GM21825 (cell line): ENCODE measurements around the gene OGG1.

Experiments
- ATAC-seq: cut with Tn5 transposase; IDR thresholded peaks from one replicate; pipeline ENCODE4 v1.9.1; 2021; ENCODE audit warnings: mild to moderate bottlenecking, moderate library complexity; ENCODE audit not compliant: unreplicated experiment

Gene OGG1

DNA sequence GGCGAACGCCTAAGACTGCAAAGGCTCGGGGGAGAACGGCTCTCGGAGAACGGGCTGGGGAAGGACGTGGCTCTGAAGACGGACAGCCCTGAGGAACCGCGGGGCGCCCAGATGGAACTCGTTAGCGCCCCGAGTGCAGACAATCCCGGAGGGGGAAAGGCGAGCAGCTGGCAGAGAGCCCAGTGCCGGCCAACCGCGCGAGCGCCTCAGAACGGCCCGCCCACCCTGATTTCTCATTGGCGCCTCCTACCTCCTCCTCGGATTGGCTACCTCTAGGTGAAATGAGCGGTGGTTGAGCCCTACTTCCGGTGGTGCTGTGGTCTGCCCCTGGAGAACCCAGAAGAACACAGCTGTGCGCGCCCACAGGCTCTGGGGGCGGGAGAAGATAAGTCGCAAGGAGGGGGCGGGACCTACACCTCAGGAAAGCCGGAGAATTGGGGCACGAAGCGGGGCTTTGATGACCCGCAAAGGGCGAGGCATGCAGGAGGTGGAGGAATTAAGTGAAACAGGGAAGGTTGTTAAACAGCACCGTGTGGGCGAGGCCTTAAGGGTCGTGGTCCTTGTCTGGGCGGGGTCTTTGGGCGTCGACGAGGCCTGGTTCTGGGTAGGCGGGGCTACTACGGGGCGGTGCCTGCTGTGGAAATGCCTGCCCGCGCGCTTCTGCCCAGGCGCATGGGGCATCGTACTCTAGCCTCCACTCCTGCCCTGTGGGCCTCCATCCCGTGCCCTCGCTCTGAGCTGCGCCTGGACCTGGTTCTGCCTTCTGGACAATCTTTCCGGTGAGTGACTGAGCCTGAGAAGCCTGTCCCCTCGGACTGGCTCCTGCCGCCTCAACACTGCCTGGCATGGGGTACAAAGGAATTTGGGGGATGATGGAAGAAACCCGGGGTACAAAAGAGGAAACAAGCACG lies at the start of gene OGG1:
Gene OGG1, plus strand, starts transcription at position 308 of the 911 bp plus-strand sequence. Its CDS starts 335 bp downstream, at position 643.
- ATAC-seq = peak; percentile 90

DNA sequence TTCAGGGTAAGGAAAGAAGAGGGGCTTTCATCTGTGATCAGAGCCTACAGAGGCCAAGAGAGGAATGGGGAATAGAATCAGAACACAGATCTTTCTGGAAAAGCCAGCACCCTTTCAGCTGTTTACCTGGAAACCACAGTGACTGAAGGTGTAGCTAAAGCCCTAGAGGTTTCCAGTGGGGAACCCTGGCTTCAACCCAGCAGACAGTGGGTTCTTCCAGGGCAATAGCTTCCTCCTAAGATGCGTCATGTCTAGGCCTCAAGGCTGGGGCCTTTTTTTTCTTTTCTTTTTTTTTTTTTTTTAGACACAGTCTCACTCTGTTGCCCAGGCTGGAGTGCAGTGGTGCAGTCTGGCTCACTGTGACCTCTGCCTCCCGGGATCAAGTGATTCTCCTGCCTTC lies 49.2 kb upstream of the OGG1 start:
- ATAC-seq = no peak

DNA sequence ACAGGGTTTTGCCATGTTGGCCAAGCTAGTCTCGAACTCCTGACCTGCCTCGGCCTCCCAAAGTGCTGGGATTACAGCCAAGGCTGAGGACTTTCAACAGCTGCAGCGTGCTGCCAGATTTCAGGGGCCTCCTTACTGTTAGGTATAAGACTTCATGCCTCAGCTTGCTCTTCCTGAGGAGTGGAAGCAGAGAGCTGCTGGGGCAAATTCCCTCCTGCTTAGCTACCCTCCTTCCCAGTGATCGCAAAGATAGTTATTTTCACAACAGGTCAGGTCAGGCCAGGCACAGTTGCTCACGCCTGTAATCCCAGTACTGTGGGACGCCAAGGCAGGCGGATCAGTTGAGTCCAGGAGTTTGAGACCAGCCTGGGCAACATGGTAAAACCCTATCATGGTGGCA lies 48.7 kb upstream of the OGG1 start:
- ATAC-seq = no peak

DNA sequence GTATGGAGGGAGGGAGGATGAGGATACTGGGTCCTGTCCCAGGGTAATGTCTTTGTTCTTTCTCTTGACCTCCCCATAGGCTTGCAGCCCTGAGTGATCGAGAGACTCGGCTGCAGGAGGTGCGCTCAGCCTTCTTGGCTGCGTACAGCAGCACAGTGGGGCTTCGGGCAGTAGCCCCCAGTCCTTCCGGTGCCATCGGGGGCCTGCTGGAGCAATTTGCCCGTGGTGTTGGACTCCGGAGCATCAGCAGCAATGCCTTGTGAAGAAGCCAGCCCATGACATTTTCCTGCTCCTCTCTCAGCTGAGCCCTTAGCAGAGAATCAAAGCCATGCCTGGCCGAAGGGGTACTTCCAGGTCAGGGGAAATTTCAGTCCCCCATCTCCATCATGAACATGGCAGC lies 48.0 kb upstream of the OGG1 start:
- no peak for ATAC-seq

DNA sequence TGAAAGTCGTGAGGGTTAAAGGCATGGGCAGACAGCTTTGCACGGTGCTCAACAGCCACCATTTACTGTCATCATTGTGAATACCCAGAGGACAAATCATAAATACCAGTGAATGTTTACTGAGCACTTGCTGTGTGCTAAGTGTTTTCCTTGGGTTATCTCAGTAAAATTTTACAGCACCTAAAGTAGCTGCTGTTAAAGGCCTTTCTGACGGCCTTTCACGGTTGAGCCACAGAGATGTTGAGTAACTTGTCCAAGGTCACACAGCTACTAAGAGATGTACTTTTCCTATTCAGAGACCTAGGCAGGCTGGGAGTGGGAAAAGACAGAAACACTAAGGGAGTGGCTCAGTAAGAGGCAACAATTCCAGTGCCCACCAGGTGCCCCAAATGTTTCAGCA lies 46.5 kb upstream of the OGG1 start:
- ATAC-seq = no peak

DNA sequence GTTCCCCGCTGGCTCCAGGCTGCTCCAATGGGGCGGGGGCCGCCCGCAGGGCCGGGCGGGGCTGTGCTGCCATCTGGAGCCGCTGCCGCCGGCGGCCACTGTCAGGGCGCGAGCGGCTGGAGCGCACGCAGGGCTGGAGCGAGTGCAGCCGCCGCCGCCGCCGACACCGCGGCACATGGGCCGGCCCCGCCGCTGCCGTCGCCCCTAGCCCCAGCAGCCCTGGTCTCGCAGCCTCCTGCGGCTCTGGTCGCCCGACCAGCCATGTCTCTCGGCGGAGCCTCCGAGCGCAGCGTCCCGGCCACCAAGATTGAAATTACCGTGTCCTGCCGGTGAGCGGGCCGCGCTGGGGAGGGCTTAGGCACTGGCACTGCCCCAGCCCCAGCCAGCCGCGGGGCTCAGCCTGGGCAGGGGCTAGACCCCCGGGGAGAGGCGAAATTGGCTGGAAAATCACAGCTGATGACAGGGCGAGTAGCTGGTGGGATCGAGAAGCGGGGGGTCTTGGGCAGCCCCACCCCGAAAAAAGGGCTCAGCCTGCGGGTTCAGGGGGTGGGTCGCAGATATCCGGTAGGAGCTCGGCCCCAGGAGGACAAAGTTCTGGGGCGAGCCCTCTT lies 45.9 kb upstream of the OGG1 start, which contains the start of gene CPNE9:
Gene CPNE9, plus strand, starts transcription at position 98 of the 611 bp plus-strand sequence. Its CDS starts 164 bp downstream, at position 262.
- ATAC-seq = no peak

DNA sequence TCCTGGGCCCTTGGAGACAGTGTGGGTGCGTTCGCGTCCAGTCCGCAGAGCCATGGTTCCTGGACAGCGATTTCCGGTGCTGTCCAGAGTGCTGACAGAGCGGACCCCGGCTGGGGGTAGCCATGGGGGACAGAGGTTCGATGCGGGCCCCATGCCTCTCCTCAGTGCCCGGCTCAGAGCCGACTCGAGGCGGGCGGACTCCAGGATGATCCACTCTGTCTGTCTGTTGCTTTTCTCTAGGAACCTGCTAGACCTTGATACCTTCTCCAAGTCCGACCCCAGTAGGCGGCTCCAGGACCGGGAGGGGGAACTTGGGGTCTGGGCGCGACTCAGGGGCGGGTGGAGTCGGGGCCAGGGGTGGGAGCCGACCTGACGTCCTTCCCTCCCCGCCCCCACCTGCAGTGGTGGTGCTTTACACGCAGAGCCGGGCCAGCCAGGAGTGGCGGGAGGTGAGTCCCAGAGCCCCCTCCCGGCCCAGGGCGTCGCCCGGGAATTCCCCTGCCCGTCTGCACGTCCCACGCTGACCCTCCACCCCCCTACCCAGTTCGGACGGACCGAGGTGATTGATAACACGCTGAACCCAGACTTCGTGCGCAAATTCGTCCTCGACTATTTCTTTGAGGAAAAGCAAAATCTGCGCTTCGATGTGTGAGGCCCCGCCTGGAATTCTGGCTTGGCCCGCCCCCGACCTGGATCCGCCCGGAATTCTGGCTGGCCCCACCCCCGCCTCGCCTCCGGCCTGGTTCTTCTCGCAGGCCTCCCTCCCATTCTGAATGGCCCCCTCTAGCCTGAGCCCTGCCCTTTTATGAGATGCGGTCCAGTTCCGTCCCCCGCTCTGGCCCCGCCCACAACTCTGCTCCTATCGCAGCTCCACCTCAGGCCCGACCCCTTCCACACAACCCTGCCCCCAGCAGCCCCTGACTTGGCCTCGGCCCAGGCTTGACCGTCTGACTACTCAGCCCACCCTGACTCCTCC lies 45.1 kb upstream of the OGG1 start:
- no peak for ATAC-seq

DNA sequence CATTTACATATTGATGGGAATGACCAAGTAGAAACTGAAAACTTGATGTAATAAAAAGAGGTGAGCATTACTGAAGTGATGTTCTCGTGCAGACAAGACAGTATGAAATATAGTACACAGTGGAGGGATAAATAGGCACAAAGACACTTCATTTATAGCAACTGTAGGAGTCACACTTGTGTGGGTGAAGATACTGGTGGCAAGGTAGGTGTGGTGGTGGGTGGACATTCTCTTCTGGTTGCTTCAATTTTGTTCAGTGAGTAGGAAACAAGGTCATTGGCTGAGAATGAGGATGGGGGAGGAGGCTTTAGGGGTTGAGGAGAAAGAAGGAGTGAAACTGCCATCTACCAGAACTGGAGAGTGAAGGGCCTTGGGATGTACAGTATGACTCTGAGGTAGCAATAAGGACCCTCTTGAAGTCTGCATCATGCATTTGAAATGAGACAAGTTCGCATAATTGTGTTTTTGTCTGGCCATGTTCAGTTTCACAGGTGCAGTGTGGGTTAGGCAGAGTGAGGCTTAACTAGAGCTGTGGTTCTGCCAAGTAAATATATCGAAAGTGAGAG lies 39.5 kb upstream of the OGG1 start:
- no peak for ATAC-seq

DNA sequence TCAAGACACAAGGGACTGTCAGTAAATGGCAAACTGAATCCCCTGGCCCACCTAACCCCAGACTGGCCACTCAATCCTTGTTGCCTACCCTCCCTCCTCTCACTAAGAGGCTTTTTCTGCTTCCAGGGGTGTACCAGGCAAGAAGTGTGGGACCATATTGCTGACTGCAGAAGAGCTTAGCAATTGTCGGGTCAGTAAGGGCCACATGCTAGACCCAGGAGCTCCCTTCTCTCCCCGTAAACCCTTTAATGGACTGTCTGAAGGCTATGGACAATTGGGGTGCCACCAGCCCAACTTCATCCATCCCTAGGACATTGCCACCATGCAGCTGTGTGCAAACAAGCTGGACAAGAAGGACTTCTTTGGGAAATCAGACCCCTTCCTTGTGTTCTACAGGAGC lies 37.3 kb upstream of the OGG1 start:
- no peak for ATAC-seq

DNA sequence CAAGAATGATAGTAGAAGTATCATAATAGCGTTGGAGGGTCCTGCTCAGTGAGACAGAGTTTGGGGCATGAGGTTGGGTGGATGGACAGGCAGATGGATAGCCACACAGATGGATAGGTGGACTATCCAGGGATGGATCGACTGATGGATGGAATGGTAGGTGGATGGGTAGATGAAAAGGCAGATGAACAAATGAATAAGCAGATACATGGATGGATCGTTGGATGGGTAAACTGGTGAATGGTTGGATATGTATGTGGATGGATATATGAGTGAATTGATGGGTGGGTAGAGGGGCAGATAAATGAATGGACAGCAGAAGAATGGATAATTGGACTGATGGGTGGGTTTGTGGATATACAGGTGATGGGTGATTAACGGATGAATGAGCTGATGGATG lies 36.6 kb upstream of the OGG1 start:
- no peak for ATAC-seq

DNA sequence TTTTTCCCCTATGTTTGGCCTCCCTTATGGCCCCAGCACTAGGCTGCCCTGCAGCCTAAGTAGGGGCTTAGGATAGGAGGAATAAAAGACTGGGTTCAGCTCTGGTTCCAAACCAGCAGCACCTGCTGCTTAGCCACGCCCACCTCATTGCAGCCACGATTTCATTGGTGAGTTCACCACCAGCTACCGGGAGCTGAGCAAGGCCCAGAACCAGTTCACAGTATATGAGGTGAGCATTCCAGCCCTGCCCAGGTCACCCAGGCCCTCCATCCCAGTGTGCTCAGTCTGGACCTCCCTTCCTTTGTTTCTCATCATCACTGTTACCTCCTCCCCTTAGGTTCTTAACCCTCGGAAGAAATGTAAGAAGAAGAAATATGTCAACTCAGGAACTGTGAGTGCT lies 34.6 kb upstream of the OGG1 start:
- ATAC-seq = no peak

DNA sequence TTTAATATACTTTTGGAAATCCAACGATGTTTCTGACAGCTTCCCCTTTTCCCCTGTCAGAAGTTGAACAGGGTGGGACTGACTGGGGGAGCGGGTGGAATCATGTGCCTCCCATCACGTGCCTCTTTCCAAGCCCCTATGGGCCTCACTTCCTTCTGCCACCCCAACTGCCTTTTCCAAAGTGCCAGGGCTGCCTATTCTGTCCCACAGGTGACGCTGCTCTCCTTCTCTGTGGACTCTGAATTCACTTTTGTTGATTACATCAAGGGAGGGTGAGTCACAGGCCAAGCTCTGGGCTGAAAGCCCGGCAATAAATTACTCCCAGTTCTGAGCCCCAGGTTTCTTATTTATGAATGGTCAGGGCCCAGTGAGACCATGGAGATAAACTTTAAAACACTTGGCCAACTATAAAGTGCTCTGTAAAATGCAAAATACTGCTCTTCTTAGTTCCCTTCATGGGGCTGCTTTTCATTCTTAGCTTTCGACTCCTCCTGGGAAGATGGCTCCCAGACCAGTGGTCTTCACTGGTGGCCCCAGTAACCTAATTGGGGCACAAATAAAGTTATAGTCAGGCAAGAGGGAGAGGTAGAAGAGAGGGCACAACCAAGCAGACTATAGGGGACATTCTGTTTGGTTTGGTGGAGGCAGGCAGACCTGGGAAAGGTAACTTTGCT lies 33.9 kb upstream of the OGG1 start:
- ATAC-seq = no peak

DNA sequence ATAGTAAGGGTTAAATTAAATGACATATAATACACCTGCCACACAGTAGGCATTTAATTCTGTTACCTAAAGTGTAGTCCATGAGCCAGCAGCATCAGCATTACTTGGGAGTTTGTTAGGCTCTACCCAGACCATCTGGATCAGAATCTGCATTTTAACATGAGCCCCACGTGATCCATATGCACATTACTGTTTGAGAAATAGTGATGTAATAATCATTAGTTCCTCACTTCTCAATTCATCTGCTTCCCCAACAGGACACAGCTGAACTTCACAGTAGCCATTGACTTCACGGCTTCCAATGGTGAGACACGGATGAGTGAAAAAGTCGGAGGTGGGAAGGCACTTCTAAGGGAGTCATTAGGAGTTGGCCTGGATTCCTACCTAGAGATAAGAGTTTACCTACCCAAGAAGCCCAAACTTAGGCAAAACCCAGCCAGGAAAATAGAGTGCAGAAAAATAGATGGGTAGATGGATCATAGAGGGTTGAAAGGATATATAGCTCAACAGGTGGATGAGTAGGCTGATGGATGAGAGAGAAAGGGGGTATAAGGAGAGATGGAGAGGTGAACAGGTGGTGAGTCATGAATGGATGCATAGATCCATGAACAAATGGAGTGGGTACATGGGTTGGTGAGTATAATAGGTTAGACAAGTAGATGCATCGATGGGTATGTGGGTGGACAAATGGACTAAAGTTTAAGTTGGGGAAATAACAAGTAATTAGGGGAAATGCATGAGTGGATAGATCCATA lies 32.8 kb upstream of the OGG1 start:
- no peak for ATAC-seq

DNA sequence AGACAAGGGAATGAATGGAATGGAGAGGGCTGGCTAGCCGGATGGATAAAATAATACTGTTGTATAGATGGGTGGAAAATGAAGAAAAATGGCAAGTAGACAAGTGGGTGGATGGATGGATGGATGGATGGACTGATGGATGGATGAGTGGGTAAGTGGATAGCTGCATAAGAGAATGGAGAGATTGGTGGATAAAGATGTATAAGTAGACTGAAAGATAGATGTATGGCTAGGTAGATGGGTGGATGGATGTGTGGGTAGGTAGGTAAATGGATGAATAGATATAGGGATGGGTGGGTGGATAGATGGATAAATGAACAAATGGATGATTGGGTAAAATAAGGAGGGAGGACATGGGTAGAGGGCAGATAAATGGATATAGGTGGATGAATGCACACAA lies 32.2 kb upstream of the OGG1 start:
- no peak for ATAC-seq

DNA sequence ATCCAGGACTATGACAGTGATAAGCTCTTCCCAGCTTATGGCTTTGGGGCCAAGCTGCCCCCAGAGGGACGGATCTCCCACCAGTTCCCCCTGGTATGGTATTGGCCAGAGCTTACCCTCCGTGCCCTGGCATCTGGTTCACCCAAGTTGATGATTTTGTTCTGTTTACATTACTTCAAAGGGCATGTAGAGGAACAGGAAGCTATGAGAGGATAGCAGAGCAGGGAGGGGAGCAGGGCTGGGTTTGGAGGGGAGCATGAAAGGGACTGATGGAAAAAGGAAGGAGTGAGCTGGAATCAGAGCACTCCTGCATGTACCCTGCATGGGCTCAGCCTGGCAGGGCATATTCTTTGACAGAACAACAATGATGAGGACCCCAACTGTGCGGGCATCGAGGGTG lies 31.6 kb upstream of the OGG1 start:
- ATAC-seq = no peak

DNA sequence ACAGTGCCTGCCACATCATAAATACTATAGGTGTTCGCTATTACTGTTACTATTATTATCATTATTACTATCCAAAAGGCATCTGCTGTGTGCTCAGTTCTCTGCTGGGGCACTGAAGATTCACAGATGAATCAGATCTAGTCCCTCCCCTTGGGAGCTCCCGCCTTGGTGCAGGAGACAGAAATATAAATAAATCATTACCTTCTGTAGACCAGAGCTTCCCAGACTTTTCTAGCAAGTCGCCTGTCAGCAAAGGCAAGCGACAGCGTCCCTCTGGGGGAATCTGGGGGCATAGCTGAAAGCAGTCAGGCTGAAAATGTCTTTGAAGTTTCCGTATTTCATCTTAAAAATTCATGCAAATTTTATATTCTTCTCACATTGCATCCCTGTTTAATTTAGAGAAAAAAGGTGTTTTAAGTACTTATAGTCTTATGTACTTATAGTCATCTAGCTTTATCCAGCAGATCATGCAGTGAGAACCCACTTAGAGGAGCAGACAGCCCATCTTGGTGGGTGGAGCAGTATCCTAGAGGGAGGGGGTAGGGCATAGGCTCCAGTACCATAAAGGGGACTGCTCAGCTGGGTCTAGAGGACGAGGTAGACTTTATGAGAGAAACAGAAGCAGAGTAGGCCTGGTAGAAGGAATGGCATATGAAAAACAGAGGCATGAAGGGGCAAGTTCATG lies 28.6 kb upstream of the OGG1 start:
- no peak for ATAC-seq

DNA sequence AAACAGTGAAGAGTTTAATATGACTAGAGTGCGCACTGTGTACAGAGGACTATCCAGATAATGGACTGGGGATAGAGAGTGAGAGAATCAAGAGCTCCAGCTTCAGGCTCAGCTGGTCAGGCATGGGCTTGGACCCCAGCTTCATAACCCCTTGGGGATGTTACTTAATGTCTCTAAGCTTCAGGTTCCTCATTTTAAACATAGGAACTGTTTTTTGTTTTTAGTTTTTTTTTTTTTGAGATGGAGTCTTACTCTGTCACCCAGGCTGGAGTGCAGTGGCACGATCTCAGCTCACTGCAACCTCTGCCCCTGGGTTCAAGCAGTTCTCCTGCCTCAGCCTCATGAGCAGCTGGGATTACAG lies 28.1 kb upstream of the OGG1 start:
- ATAC-seq = no peak

DNA sequence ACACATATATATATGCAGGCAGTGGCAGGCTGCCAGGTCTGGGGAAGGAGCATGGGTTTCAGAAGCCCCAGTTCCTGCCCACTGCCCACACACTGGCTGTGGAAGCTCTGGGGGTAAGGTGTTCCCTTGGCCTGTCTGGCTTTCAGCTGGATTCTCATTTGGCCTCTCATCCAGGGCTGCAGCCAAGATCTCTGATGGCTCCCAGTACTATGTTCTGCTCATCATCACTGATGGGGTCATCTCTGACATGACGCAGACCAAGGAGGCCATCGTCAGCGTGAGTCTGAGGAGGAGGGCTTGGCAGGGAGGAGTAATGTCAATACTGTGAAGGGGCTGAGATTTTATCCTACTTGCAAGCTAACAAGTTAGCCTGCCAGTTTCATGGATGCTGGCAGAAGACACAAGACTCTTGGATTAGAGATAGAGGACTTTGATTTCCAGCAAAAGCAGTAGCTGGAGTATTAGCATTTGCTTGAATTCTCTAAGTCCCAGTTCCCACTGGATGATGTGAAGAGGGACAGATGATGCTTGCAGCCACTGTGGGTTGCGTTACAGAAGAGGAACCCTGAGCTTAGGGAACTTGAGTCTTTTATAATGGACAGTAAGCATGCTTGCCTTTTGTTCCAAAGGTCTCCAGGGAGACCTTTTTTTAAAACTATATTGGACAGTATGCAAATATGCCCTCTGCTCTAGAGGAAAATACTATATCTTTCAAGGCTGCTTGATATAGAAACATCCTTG lies 23.8 kb upstream of the OGG1 start:
- ATAC-seq = no peak
